ENCODE data around the gene RPL4.

Gene RPL4

GRCh38 chr15:66459818-66460615, 44.6 kb downstream of the RPL4 start:
- no peaks in the 10 kb centered on the region for H3K9me3 Mint-ChIP-seq
- H3K4me1 Mint-ChIP-seq: peaks cover 8% of the 10 kb centered on the region
- H3K27me3 Mint-ChIP-seq: no peaks in the 10 kb centered on the region
- ATAC-seq (ENCODE audit: low read depth) (no peak), DNase-seq (ENCODE audit: low spot score in 2 of 2) (no peak)
- H3K36me3 Mint-ChIP-seq: peaks cover 15% of the 10 kb centered on the region
- H3K27ac Mint-ChIP-seq: peak overlapping the region; percentile 24
- no peak overlapping the region for H3K4me3 Mint-ChIP-seq

DNA sequence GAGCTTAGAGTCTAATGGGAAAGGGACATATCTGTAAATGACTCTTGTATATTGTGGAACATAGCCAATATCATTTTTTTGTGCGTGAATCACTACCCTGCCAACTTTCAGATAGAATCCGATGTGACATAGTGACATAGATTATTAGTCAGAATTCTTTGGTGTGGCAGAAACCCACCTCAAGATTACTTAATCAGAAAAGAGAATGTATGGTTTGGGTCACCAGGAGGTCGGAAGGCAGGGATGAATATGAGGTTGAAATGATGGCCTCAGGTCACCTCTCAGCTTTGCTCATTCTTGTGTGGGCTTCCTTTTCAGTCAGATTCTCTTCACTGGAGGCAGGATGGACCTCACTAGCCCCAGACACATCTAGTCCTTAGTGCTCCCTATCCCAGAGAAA, 48.4 kb downstream of the RPL4 start:
- Mint-ChIP-seq H3K27me3 (no peaks in the 10 kb centered on the region), H3K27ac (no peak overlapping the region), H3K9me3 (no peaks in the 10 kb centered on the region), H3K4me3 (no peak overlapping the region), H3K36me3 (peaks cover 16% of the 10 kb centered on the region), H3K4me1 (peaks cover 8% of the 10 kb centered on the region)
- no peak for DNase-seq (ENCODE audit: low spot score in 2 of 2)
- ATAC-seq (ENCODE audit: low read depth): no peak

DNA sequence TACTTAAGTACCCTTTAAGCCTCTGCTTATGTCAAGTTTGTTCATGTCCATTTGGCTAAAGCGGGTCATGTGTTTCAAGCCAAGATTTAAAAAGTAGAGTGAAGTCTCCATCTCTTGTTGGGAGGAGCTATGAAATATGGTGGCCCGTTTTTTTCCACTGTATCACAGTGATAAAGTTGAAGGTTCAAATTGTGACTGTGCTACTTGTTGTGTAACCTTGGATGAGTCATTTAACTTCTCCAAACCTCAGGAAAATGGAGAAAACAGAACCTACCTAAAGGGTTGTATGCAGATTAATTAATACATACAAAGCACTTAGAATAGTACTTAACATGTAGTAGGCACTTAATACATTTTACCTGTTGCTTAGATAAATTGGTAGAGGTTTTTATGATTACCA, 50.5 kb downstream of the RPL4 start:
- Mint-ChIP-seq H3K9me3 (no peaks in the 10 kb centered on the region), H3K36me3 (peaks cover 12% of the 10 kb centered on the region), H3K4me1 (peaks cover 2% of the 10 kb centered on the region), H3K27ac (no peak overlapping the region), H3K27me3 (no peaks in the 10 kb centered on the region), H3K4me3 (no peak overlapping the region)
- DNase-seq (ENCODE audit: low spot score in 2 of 2): no peak
- ATAC-seq (ENCODE audit: low read depth): no peak

GRCh38 chr15:66452971-66453580, 51.6 kb downstream of the RPL4 start:
- Mint-ChIP-seq H3K36me3 (peaks cover 15% of the 10 kb centered on the region), H3K4me3 (no peak overlapping the region), H3K9me3 (no peaks in the 10 kb centered on the region), H3K4me1 (peaks cover 2% of the 10 kb centered on the region), H3K27ac (peak overlapping the region; percentile 58), H3K27me3 (no peaks in the 10 kb centered on the region)
- ATAC-seq (ENCODE audit: low read depth) (no peak), DNase-seq (ENCODE audit: low spot score in 2 of 2) (no peak)

DNA sequence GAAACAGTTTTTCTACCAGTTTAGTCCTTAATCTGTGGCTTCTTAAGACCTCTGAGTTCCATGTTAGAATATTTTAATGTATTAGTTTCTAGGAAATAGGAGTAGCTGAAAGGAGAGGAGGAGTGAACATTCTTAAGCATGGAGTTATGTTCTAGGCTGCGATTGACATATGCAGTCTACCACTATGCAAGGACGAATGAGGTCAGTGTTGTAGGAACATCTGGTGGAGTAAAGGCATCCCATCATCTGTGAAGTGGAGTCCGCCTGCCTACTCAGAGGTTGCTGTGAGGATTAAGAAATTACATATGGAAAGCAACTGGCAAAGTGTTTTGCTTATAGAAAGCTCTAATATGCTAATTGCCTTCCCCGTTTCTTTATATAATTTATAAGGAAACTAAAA, 52.2 kb downstream of the RPL4 start:
- Mint-ChIP-seq H3K27ac (no peak overlapping the region), H3K36me3 (peaks cover 16% of the 10 kb centered on the region), H3K4me1 (peaks cover 2% of the 10 kb centered on the region), H3K9me3 (no peaks in the 10 kb centered on the region), H3K27me3 (no peaks in the 10 kb centered on the region), H3K4me3 (no peak overlapping the region)
- ATAC-seq (ENCODE audit: low read depth): no peak
- no peak for DNase-seq (ENCODE audit: low spot score in 2 of 2)
